Measurements from ENCODE around the gene AVPR2. TPM values are rescaled to one million over a fixed set of nuclear protein-coding genes. Genes with fewer than 3 reads are reported as not detected.

The AVPR2 gene
- polyA plus RNA-seq, 3 donors, result 0.78 to 2.2 (median 1.7) TPM

GRCh38 chrX:153925739-153926551 is 21.5 kb downstream of the AVPR2 start, which contains the start of gene ARHGAP4:
Gene ARHGAP4, minus strand, starts transcription at chrX:153926264. Its CDS starts 62 bp downstream, at chrX:153926202.
- no peak for DNase-seq (ENCODE audit: extremely low read depth in 1 of 11, low read depth in 9 of 11, low spot score in 4 of 11)

- no peak for DNase-seq (ENCODE audit: extremely low read depth in 1 of 11, low read depth in 9 of 11, low spot score in 4 of 11)
Observed at GRCh38 chrX:153926552-153926857, 22.0 kb downstream of the AVPR2 start.

GRCh38 chrX:153926858-153927671 is 22.6 kb downstream of the AVPR2 start:
- peak in 1 of 11 donors; percentile 27 for DNase-seq (ENCODE audit: extremely low read depth in 1 of 11, low read depth in 9 of 11, low spot score in 4 of 11)

GRCh38 chrX:153927672-153927921 is 23.1 kb downstream of the AVPR2 start:
- no peak for DNase-seq (ENCODE audit: extremely low read depth in 1 of 11, low read depth in 9 of 11, low spot score in 4 of 11)

- peak; percentile 75 to 96 (median 91) for DNase-seq (ENCODE audit: extremely low read depth in 1 of 11, low read depth in 9 of 11, low spot score in 4 of 11)
Observed at GRCh38 chrX:153927922-153928760, 23.7 kb downstream of the AVPR2 start.

- no peak for DNase-seq (ENCODE audit: extremely low read depth in 1 of 11, low read depth in 9 of 11, low spot score in 4 of 11)
Observed at GRCh38 chrX:153928846-153929245, 24.4 kb downstream of the AVPR2 start.

- no peak for DNase-seq (ENCODE audit: extremely low read depth in 1 of 11, low read depth in 9 of 11, low spot score in 4 of 11)
Observed at GRCh38 chrX:153929576-153929975, 25.1 kb downstream of the AVPR2 start.

- DNase-seq (ENCODE audit: extremely low read depth in 1 of 11, low read depth in 9 of 11, low spot score in 4 of 11), result no peak
Observed at GRCh38 chrX:153930011-153930910, 25.8 kb downstream of the AVPR2 start.

GRCh38 chrX:153931151-153931550 is 26.7 kb downstream of the AVPR2 start:
- DNase-seq (ENCODE audit: extremely low read depth in 1 of 11, low read depth in 9 of 11, low spot score in 4 of 11), result no peak

- DNase-seq (ENCODE audit: extremely low read depth in 1 of 11, low read depth in 9 of 11, low spot score in 4 of 11), result no peak
Observed at GRCh38 chrX:153931748-153932147, 27.3 kb downstream of the AVPR2 start.

- DNase-seq (ENCODE audit: extremely low read depth in 1 of 11, low read depth in 9 of 11, low spot score in 4 of 11), result no peak
Observed at GRCh38 chrX:153932220-153932915, 27.9 kb downstream of the AVPR2 start.

GRCh38 chrX:153933748-153934147 is 29.3 kb downstream of the AVPR2 start:
- no peak for DNase-seq (ENCODE audit: extremely low read depth in 1 of 11, low read depth in 9 of 11, low spot score in 4 of 11)

GRCh38 chrX:153934148-153934761 is 29.8 kb downstream of the AVPR2 start:
- no peak for DNase-seq (ENCODE audit: extremely low read depth in 1 of 11, low read depth in 9 of 11, low spot score in 4 of 11)

- peak in 5 of 11 donors; percentile 49 to 73 (median 58) for DNase-seq (ENCODE audit: extremely low read depth in 1 of 11, low read depth in 9 of 11, low spot score in 4 of 11)
Observed at GRCh38 chrX:153934762-153935325, 30.4 kb downstream of the AVPR2 start, which contains the start of gene NAA10. Gene NAA10, minus strand, starts transcription at chrX:153935037. Its CDS starts 133 bp downstream, at chrX:153934904.

GRCh38 chrX:153935326-153935851 is 30.9 kb downstream of the AVPR2 start:
- no peak for DNase-seq (ENCODE audit: extremely low read depth in 1 of 11, low read depth in 9 of 11, low spot score in 4 of 11)

GRCh38 chrX:153937056-153937455 is 32.6 kb downstream of the AVPR2 start:
- no peak for DNase-seq (ENCODE audit: extremely low read depth in 1 of 11, low read depth in 9 of 11, low spot score in 4 of 11)

GRCh38 chrX:153938226-153938786 is 33.8 kb downstream of the AVPR2 start:
- DNase-seq (ENCODE audit: extremely low read depth in 1 of 11, low read depth in 9 of 11, low spot score in 4 of 11), result no peak
